ENCODE results near the gene ZBTB37.
"Not testable (repeated sequence)": the region's sequence is repeated elsewhere in the genome, so short reads cannot be mapped to it uniquely, and the experiment has no call there.

ZBTB37 gene

DNA sequence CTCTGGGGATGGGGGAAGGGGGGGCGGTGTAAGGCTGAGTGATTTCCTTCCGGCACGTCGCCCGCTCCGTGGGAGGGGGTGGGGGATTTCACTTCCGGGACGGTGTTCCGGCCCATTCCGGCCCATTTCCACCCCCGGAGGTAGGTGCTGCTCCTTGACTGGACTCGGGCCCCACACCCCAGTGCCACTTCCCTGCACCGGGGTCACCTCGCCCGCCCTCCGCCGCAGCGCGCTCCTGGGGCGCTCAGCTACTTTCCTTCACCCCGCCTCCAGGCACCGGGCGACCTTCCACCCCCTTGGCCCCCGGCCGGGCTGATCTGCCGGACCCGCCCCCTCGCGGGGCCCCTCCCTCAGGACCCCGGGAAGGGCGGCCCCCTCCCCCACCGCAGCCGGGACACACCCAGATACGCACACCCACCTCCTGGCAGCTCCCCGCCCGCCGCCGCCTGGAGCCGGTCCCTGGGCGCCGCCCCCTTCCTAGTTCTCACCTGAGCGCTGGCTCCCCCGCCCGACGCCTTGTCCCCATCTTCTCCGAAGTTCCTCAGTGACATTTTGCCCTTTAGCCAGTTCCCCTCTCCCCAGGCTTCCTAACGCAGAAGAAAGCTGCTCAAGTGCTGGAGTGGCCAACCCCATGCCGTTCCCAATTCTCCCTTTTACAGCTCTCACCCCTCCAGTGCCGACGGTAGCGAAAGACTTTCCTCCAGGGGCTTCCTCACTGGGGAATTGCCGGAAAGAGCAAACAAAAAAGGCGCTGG lies at the start of gene ZBTB37:
Gene ZBTB37, plus strand, starts transcription at position 115 of the 755 bp plus-strand sequence. CDS start 1,846 bp downstream, outside the sequence.
- DNase-seq (ENCODE audit: low read depth, low spot score) = no peak

- DNase-seq (ENCODE audit: low read depth, low spot score) = no peak
These were observed 49.7 kb upstream of the ZBTB37 start for GRCh38 chr1:173818459-173818858.

GRCh38 chr1:173821680-173822079 lies 46.5 kb upstream of the ZBTB37 start:
- DNase-seq (ENCODE audit: low read depth, low spot score) = no peak

GRCh38 chr1:173823781-173824314 lies 44.3 kb upstream of the ZBTB37 start:
- DNase-seq (ENCODE audit: low read depth, low spot score) = no peak

- DNase-seq (ENCODE audit: low read depth, low spot score) = peak; percentile 95
These were observed 43.7 kb upstream of the ZBTB37 start, which contains the start of the genes CENPL and DARS2 for GRCh38 chr1:173824315-173825081. Gene CENPL, minus strand, starts transcription at chr1:173824883. Its CDS starts 13,584 bp downstream, at chr1:173811299. Gene DARS2, plus strand, starts transcription at chr1:173824673. Its CDS starts 557 bp downstream, at chr1:173825230.

GRCh38 chr1:173827611-173828010 lies 40.6 kb upstream of the ZBTB37 start:
- no peak for DNase-seq (ENCODE audit: low read depth, low spot score)

DNA sequence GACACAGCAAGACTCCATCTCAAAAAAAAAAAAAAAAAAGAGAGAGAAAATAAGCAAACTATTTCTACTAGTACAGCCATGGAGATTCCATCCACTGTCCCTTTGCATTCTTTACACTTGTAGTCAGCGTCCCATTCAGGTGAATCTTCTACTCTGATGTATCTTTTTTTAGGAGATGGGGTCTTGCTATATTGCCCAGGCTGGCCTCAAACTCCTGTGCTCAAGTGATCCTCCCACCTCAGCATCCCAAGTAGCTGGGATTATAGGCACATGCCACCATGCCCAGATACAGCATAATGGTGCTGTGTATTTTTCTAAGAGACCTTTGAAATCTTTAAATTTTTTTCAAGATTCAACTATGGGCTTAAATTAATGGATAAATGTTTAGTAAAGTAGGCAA lies 35.4 kb upstream of the ZBTB37 start:
- DNase-seq (ENCODE audit: low read depth, low spot score) = no peak

DNA sequence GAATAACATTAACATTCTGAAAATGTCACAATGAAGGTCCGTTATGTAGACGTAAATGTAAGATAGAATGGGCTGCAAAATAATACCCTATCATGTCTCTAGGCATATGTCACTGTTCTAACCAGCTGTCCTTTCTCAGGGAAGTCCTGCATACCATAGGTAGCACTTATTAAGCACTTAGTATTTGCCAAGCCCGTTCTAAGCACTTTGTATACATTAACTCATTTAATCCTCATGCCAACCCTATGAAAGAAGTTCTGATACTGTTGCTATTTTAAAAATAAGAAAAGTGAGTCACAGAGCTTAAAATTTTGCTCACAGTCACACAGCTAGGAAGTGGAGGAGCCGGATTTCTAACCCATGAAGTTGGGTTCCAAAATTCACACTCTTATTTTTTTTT lies 16.1 kb upstream of the ZBTB37 start:
- DNase-seq (ENCODE audit: low read depth, low spot score) = no peak

GRCh38 chr1:173853074-173853473 lies 15.1 kb upstream of the ZBTB37 start:
- DNase-seq (ENCODE audit: low read depth, low spot score) = no peak

DNA sequence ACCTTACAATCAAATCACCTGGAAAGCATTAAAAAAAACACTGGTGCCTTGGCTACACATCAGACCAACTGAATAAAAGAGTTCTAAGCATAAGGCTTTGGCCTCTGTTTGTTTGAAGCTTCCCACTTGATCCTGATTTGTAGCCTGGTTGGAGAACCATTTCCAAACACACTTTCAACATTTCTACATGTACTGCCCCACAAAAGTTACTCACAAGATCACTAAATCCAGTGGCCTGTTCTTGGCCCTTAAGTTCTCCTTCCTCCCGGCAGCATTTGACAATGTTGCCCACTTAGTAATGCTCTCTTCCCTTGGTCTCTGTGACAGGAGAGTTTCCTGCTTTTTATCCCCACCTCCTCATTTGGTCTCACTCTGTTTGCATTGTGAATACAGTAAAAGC lies 12.2 kb upstream of the ZBTB37 start:
- DNase-seq (ENCODE audit: low read depth, low spot score) = no peak

GRCh38 chr1:173856903-173857302 lies 11.3 kb upstream of the ZBTB37 start:
- DNase-seq (ENCODE audit: low read depth, low spot score) = no peak

DNA sequence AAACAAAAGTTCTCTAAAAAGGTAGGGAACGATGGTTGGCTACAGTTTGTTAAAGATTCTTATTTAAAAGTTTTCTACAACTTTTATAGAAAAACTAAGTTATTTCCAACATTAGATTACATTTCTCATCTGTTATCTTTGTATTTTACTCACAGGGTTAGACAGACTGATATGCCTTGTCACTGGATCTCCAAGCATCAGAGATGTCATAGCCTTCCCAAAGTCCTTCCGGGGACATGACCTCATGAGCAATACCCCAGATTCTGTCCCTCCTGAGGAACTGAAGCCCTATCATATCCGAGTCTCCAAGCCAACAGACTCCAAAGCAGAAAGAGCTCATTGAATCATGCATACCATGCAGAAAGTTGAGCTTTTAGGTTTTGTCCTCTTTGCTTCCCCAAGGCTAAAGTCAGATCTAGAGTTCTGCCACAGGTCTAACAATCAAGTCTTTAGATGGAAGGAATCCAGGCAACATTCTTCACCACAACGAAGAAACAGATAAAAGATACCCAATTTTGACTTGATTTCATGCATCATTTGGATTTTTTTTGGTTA lies 10.7 kb upstream of the ZBTB37 start:
- no peak for DNase-seq (ENCODE audit: low read depth, low spot score)

GRCh38 chr1:173859547-173859946 lies 8.6 kb upstream of the ZBTB37 start:
- not testable (repeated sequence) for DNase-seq (ENCODE audit: low read depth, low spot score)

DNA sequence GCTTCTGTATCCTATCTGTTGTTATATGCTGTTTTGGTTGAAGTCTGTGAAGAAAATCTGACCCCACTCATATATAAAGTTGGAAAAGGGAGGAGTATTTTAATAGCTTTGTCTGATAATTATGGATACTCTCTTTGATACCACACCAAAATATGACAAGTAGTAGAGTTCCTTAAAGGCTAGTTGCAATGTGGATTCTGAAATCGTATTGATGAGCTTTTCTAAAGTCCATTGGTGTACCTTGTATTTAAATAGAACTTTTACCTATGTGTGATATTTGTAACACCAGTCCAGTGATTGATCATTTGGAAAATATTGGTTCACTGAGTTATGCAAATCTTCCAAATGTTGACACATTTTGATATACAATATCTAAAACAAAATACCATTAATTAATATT lies 8.1 kb upstream of the ZBTB37 start:
- no peak for DNase-seq (ENCODE audit: low read depth, low spot score)

DNA sequence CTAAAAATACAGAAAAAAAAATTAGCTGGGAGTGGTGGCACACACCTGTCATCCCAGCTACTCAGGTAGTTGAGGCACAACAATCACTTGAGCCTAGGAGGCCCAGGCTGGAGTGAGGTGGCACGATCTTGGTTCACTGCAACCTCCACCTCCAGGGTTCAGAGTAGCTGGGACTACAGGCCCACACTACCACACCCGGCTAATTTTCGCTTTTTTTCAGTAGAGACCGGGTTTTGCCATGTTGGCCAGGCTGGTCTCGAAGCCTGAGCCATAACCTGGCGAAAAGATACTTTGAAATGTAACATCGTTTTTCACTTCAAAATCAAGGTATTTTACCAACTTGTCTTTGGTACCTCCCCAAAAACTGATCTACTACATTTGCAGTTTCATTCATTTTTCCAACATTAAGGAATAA lies 6.4 kb upstream of the ZBTB37 start:
- no peak for DNase-seq (ENCODE audit: low read depth, low spot score)

DNA sequence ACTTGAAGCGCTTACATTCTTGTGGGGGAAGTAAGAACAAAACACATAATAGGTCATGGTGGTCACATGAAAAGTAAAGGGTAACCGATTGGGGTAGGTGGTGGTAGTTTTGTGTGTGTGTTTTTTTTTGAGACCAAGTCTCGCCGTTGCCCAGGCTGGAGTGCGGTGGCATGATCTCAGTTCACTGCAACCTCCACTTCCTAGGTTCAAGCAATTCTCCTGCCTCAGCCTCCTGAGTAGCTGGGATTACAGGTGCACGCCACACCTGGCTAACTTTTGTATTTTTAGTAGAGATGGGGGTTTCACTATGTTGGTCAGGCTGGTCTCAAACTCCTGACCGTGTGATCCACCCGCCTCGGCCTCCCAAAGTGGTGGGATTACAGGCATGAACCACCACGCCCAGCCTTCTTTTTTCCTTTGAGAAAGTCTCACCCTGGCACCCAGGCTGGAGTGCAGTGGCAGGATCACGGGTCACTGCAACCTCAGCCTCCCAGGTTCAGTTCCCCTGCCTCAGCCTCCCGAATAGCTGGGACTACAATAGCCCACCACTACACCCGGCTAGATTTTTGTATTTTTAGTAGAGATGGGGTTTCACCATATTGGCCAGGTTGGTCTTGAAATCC lies 5.9 kb upstream of the ZBTB37 start:
- not testable (repeated sequence) for DNase-seq (ENCODE audit: low read depth, low spot score)

DNA sequence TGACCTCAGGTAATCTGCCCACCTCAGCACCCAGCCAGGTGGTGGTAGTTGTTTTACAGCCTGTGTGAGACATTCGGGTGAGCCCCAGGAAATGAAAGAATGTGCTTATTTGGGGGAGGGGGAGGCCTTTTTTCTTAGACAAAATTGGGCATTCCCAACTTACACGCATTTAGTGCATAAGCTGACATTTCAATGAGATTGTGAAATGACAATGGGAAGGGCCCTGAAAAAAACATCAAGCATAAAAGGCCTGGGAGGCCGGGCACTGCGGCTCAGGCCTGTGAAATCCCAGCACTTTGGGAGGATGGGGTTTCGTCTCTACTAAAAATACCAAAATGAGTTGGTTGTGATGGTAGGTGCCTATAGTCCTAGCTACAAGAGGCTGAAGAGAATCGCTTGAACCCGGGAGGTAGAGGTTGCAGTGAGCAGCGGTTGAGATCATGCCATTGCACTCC lies 5.4 kb upstream of the ZBTB37 start:
- no peak for DNase-seq (ENCODE audit: low read depth, low spot score)

- no peak for DNase-seq (ENCODE audit: low read depth, low spot score)
These were observed 4.7 kb upstream of the ZBTB37 start for GRCh38 chr1:173863224-173864161.

- DNase-seq (ENCODE audit: low read depth, low spot score) = no peak
These were observed 3.9 kb upstream of the ZBTB37 start for GRCh38 chr1:173864179-173864867.

All from iPS DF 19.7 (cell line).